Tibial artery (tissue), 4 donors: Measurements from ENCODE around the gene RAB11FIP3.
A peak's percentile ranks its signal among the peaks of the same experiment; 100 is the strongest.

ENCODE experiments used
- DNase-seq, 2 donors: peaks; one replicate each; pipeline ENCODE4 v3.0.0-alpha.2; 2019
- H3K27ac ChIP-seq, 2 donors: fragments of 200-600 bp; sonication (generic) in 1 of 2; 1 replicate in 1 of 2; 2 replicates in 1 of 2; pipeline ENCODE4 v1.5.1; 2018 to 2019; ENCODE audit warnings: mild to moderate bottlenecking in 1 of 2
- H3K27me3 ChIP-seq, 2 donors: fragments of 200-600 bp; sonication (generic) in 1 of 2; one replicate each; pipeline versions ENCODE4 v1.5.1 to v1.6.0; 2016 to 2019
- H3K36me3 ChIP-seq, 3 donors: fragments of 200-600 bp; sonication (generic) in 2 of 3; one replicate each; pipeline ENCODE4 v1.5.1; 2016 to 2019; ENCODE audit warnings: mild to moderate bottlenecking in 2 of 3
- H3K4me1 ChIP-seq, 4 donors: fragments of 200-600 bp; sonication (generic) in 2 of 4; 1 replicate in 3 of 4; 2 replicates in 1 of 4; pipeline ENCODE4 v1.5.1; 2016 to 2019
- H3K4me3 ChIP-seq, 2 donors: fragments of 200-600 bp; sonication (generic) in 1 of 2; 1 replicate in 1 of 2; 2 replicates in 1 of 2; pipeline ENCODE4 v1.5.1; 2018 to 2019; ENCODE audit warnings: mild to moderate bottlenecking in 2 of 2
- H3K9me3 ChIP-seq, 3 donors: fragments of 200-600 bp; sonication (generic) in 1 of 3; one replicate each; pipeline ENCODE4 v1.5.1; 2016 to 2019
- CTCF ChIP-seq, 2 experiments: fragments of 200-600 bp in 1 of 2; fragments of 450-650 bp in 1 of 2; IDR thresholded peaks; one replicate each; pipeline ENCODE4 v1.5.1; 2017 to 2019; ENCODE audit warnings: antibody characterized with exemption in 2 of 2, mild to moderate bottlenecking in 1 of 2, moderate library complexity in 1 of 2
- intact Hi-C: fragments of 100-400 bp; cut with DNase I; formaldehyde crosslinking; loops from one replicate; pipeline ENCODE4 v1.15.0; 2023; ENCODE audit warnings: low total_unique reads

Gene RAB11FIP3

GRCh38 chr16:424623-425081 is 797 bp upstream of the RAB11FIP3 start:
- intact Hi-C loops, result no loop called here
- Histone ChIP-seq H3K9me3 (no peaks in the 10 kb centered on the region), H3K4me1 (peaks cover 0 to 48% (median 32%) of the 10 kb centered on the region in 4 donors), H3K27ac (peak overlapping the region; percentile 95 to 97), H3K36me3 (no peaks in the 10 kb centered on the region), H3K27me3 (no peaks in the 10 kb centered on the region), H3K4me3 (peak overlapping the region; percentile 65 to 83)
- TF ChIP-seq CTCF (IDR thresholded peaks at IDR 0.05), result no peak
- DNase-seq, result peak; percentile 42 to 84

- DNase-seq, result no peak
- peak overlapping the region; percentile 65 to 83 for H3K4me3 ChIP-seq
- no peaks in the 10 kb centered on the region for H3K36me3 ChIP-seq
- H3K27ac ChIP-seq, result peak overlapping the region; percentile 95 to 97
- TF ChIP-seq CTCF (IDR thresholded peaks at IDR 0.05), result no peak
- no peaks in the 10 kb centered on the region for H3K27me3 ChIP-seq
- peaks cover 0 to 48% (median 32%) of the 10 kb centered on the region in 4 donors for H3K4me1 ChIP-seq
- H3K9me3 ChIP-seq, result no peaks in the 10 kb centered on the region
- intact Hi-C loops, result no loop called here
These were observed 278 bp downstream of the RAB11FIP3 start for GRCh38 chr16:425740-426114.

- Histone ChIP-seq H3K4me1 (peaks cover 0 to 48% (median 32%) of the 10 kb centered on the region in 4 donors), H3K27ac (peak overlapping the region; percentile 59 to 95)
- TF ChIP-seq CTCF (IDR thresholded peaks at IDR 0.05), result no peak
These were observed 861 bp downstream of the RAB11FIP3 start for GRCh38 chr16:426115-426905.

GRCh38 chr16:426906-427249 is 1.4 kb downstream of the RAB11FIP3 start:
- H3K4me1 ChIP-seq, result peaks cover 0 to 48% (median 32%) of the 10 kb centered on the region in 4 donors
- peak overlapping the region; percentile 65 to 83 for H3K4me3 ChIP-seq
- intact Hi-C loops, result no loop called here
- no peaks in the 10 kb centered on the region for H3K36me3 ChIP-seq
- TF ChIP-seq CTCF (IDR thresholded peaks at IDR 0.05), result no peak
- DNase-seq, result peak in 1 of 2 donors; percentile 27
- H3K27me3 ChIP-seq, result no peaks in the 10 kb centered on the region
- no peaks in the 10 kb centered on the region for H3K9me3 ChIP-seq
- H3K27ac ChIP-seq, result peak overlapping the region; percentile 59 to 95

More at GRCh38 chr16:426115-426905, 861 bp downstream of the RAB11FIP3 start:
- no peaks in the 10 kb centered on the region for H3K9me3 ChIP-seq
- no peaks in the 10 kb centered on the region for H3K27me3 ChIP-seq
- DNase-seq, result peak in 1 of 2 donors; percentile 68
- peak overlapping the region; percentile 65 to 83 for H3K4me3 ChIP-seq
- H3K36me3 ChIP-seq, result no peaks in the 10 kb centered on the region
- intact Hi-C loops, result no loop called here

- peak overlapping the region; percentile 65 to 83 for H3K4me3 ChIP-seq
- H3K27ac ChIP-seq, result peak overlapping the region; percentile 59 to 95
- DNase-seq, result no peak
- H3K36me3 ChIP-seq, result no peaks in the 10 kb centered on the region
- peaks cover 0 to 48% (median 32%) of the 10 kb centered on the region in 4 donors for H3K4me1 ChIP-seq
- intact Hi-C loops, result no loop called here
- TF ChIP-seq CTCF (IDR thresholded peaks at IDR 0.05), result no peak
- H3K27me3 ChIP-seq, result no peaks in the 10 kb centered on the region
- H3K9me3 ChIP-seq, result no peaks in the 10 kb centered on the region
These were observed 1.8 kb downstream of the RAB11FIP3 start for GRCh38 chr16:427250-427649.
